Kidney epithelial cell (primary cell): ENCODE results near the gene SRBD1. TPM values are rescaled to one million over a fixed set of nuclear protein-coding genes. Genes with fewer than 3 reads are reported as not detected.

Experiments
- DNase-seq: peaks from one replicate; pipeline ENCODE4 v3.0.0-alpha.2; 2010; ENCODE audit warnings: low read depth
- H3K27me3 ChIP-seq: 2 replicates; pipeline ENCODE4 v1.6.0; 2011; ENCODE audit warnings: low read length; ENCODE audit not compliant: control insufficient read depth, insufficient read depth
- H3K36me3 ChIP-seq: 2 replicates; pipeline ENCODE4 v1.5.1; 2011; ENCODE audit warnings: low read length; ENCODE audit not compliant: control insufficient read depth, insufficient read depth
- H3K4me3 ChIP-seq: 2 replicates; pipeline ENCODE4 v1.5.1; 2011; ENCODE audit warnings: low read depth, mild to moderate bottlenecking, control low read depth, low read length
- CTCF ChIP-seq: IDR thresholded peaks from 2 replicates; pipeline ENCODE4 v1.5.1; 2011; ENCODE audit warnings: mild to moderate bottlenecking, moderate library complexity, low read length, control low read depth, inconsistent platforms; ENCODE audit not compliant: insufficient read depth, poor library complexity, severe bottlenecking
- total RNA-seq: library from RNA; depleted of rRNA; stranded (reverse); fragments of >200 nt; gene quantifications from 2 replicates; pipeline ENCODE4 v1.2.3, GENCODE V29; 2015

The SRBD1 gene
- total RNA-seq, 1 donor from 2014 or later, result 18.4 TPM

- H3K36me3 ChIP-seq, result no peaks in the 10 kb centered on the region
- H3K27me3 ChIP-seq, result no peaks in the 10 kb centered on the region
- H3K4me3 ChIP-seq, result no peak overlapping the region
- no peak for TF ChIP-seq CTCF
- DNase-seq, result no peak
Observed at GRCh38 chr2:45622336-45623075, 11.4 kb upstream of the SRBD1 start.

- DNase-seq, result no peak
- no peak for TF ChIP-seq CTCF
- no peaks in the 10 kb centered on the region for H3K36me3 ChIP-seq
Observed at GRCh38 chr2:45617496-45617895, 6.4 kb upstream of the SRBD1 start.

GRCh38 chr2:45616658-45617411 is 5.8 kb upstream of the SRBD1 start:
- Histone ChIP-seq H3K4me3 (no peak overlapping the region), H3K27me3 (no peaks in the 10 kb centered on the region), H3K36me3 (no peaks in the 10 kb centered on the region)
- DNase-seq, result no peak
- no peak for TF ChIP-seq CTCF

More at GRCh38 chr2:45617496-45617895, 6.4 kb upstream of the SRBD1 start:
- Histone ChIP-seq H3K4me3 (no peak overlapping the region), H3K27me3 (no peaks in the 10 kb centered on the region)

GRCh38 chr2:45614871-45615415 is 3.9 kb upstream of the SRBD1 start:
- no peaks in the 10 kb centered on the region for H3K27me3 ChIP-seq
- no peak for TF ChIP-seq CTCF
- no peak for DNase-seq
- no peak overlapping the region for H3K4me3 ChIP-seq
- no peaks in the 10 kb centered on the region for H3K36me3 ChIP-seq

- Histone ChIP-seq H3K36me3 (no peaks in the 10 kb centered on the region), H3K27me3 (no peaks in the 10 kb centered on the region), H3K4me3 (no peak overlapping the region)
- DNase-seq, result no peak
- no peak for TF ChIP-seq CTCF
Observed at GRCh38 chr2:45614330-45614729, 3.3 kb upstream of the SRBD1 start.
